Fibroblast of pulmonary artery (primary cell): ENCODE measurements around the gene JADE3.
A peak's percentile ranks its signal among the peaks of the same experiment; 100 is the strongest.

Source experiments
- DNase-seq: peaks from one replicate; pipeline ENCODE4 v3.0.0-alpha.2; 2010; ENCODE audit warnings: low read depth
- H3K4me3 ChIP-seq: replicated peaks from 2 replicates; pipeline ENCODE4 v1.5.1; 2011; ENCODE audit warnings: low read depth, mild to moderate bottlenecking, control low read depth, low read length, moderate library complexity
- TF ChIP-seq, protein P1 (sequence below): IDR thresholded peaks from 2 replicates; pipeline ENCODE4 v1.5.1; 2011; ENCODE audit warnings: mild to moderate bottlenecking, control low read depth, low read length, inconsistent platforms; ENCODE audit errors: missing control alignments

The JADE3 gene

DNA sequence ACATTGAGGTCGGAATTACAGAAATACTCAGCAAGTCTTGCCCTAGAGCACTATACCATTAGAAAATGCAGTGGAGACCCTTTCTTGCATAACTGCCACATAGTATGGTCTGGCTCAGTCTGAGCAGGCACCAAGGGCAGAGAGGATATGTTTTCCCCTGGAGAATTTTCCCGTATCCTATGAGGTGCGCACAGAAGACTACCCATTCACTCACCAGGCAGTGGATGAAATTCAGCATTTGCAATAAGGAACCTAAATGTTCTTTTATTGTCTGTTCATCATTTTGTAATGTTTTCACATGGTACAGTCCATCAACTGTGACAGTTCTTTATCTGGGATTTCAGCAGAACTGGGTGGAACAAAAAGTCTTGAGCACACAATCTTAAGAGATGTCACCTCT lies 15.5 kb downstream of the JADE3 start:
- H3K4me3 ChIP-seq, result no peak overlapping the region
- TF ChIP-seq, protein P1, sequence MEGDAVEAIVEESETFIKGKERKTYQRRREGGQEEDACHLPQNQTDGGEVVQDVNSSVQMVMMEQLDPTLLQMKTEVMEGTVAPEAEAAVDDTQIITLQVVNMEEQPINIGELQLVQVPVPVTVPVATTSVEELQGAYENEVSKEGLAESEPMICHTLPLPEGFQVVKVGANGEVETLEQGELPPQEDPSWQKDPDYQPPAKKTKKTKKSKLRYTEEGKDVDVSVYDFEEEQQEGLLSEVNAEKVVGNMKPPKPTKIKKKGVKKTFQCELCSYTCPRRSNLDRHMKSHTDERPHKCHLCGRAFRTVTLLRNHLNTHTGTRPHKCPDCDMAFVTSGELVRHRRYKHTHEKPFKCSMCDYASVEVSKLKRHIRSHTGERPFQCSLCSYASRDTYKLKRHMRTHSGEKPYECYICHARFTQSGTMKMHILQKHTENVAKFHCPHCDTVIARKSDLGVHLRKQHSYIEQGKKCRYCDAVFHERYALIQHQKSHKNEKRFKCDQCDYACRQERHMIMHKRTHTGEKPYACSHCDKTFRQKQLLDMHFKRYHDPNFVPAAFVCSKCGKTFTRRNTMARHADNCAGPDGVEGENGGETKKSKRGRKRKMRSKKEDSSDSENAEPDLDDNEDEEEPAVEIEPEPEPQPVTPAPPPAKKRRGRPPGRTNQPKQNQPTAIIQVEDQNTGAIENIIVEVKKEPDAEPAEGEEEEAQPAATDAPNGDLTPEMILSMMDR, result no peak

DNA sequence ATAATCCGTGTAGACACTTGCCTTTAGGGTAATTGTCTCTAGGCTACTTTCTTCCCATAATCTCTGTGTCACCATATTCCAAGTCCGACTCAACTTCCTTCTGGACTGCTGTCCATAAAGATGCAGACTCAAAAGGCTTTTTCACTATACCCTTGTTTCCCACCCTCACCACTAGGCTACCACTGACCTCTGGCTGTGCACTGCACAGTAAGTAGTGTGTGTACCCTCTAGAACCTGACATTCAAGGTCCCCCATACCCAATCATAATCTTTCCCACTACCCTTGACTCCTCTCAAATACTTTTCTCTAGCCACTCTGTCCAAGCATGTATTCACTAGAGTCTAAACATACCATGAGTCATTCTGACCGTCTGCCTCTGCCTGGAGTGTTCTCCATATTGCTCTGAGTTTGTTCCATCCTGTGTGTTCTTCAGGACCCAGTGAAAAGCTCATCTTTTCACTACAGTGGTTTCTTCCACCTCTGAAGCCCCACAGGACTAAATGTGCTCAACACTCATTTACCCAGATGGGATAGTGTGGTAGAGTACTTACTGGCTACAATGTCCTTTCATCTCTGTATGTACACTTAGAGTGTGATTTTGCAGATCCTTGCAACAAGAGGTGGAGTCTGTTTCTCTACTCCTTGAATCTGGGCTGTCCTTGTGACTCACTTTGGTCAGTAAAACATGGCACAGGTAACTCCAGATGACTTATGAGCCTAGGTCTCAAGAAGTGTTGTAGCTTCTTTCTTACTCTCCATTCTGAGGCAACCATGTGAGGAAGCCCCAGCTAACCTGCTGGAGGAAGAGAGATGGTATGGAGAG lies 17.4 kb downstream of the JADE3 start:
- H3K4me3 ChIP-seq, result no peak overlapping the region
- peak; percentile 29 for DNase-seq
- TF ChIP-seq, protein P1, result no peak

More for the DNA sequence above, 15.5 kb downstream of the JADE3 start:
- no peak for DNase-seq

GRCh38 chrX:46935295-46935694 lies 23.1 kb downstream of the JADE3 start:
- DNase-seq, result no peak
- TF ChIP-seq, protein P1, result no peak
- no peak overlapping the region for H3K4me3 ChIP-seq

- TF ChIP-seq, protein P1, result no peak
- DNase-seq, result no peak
- no peak overlapping the region for H3K4me3 ChIP-seq
These were observed 26.4 kb downstream of the JADE3 start for GRCh38 chrX:46938589-46938988.

DNA sequence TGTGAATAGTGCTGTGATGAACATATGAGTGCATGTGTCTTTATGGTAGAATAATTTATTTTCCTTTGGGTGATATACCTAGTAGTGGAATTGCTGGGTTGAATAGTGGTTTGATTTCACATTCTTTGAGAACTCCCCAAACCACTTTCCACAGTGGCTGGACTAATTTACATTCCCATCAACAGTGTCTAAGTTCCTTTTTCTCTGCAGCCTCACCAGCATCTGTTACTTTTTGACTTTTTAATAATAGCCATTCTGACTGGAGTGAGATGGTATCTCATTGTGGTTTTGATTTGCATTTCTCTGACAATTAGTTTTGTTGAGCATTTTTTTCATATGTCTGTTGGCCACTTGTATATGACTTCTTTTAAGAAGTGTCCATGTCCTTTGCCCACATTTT lies 29.1 kb downstream of the JADE3 start:
- DNase-seq, result no peak
- TF ChIP-seq, protein P1, result no peak
- no peak overlapping the region for H3K4me3 ChIP-seq

DNA sequence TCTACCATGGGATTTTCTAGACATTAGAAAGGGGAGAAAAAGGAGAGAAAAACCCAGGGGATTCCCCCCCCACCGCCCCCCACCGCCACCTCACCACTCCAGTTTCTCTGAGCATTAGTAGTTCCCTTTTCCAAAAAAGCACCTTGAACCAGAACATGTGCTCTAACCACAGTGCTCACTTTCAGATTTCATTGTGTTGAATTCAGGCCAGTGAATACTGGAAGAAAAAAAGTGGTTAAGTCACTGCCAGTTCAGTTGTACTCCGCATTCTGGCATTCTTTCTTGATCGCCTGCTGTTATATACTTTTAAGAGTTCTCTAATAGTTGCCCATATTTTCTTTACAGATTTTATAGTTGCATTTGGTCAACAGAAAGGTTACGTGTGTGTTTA lies 40.9 kb downstream of the JADE3 start:
- H3K4me3 ChIP-seq, result no peak overlapping the region
- TF ChIP-seq, protein P1, result no peak
- no peak for DNase-seq

- TF ChIP-seq, protein P1, result no peak
- DNase-seq, result peak; percentile 51
- H3K4me3 ChIP-seq, result no peak overlapping the region
These were observed 41.4 kb downstream of the JADE3 start for GRCh38 chrX:46953597-46953996.
